K562 (cell line): Measurements from ENCODE around the gene GPR157. TPM values are rescaled to one million over a fixed set of nuclear protein-coding genes. Genes with fewer than 3 reads are reported as not detected.

Experiments used
- FOXK2 ChIP-seq, 2 experiments: fragments of 450-650 bp; IDR thresholded peaks in 1 of 2; conservative IDR thresholded peaks in 1 of 2; 2 replicates each; pipeline ENCODE4 v1.6.1; 2016; ENCODE audit warnings: low read depth in 2 of 2, mild to moderate bottlenecking in 1 of 2
- MYC ChIP-seq, 2 experiments: fragments of 250-450 bp in 1 of 2; sonication (Bioruptor Pico) in 1 of 2; IDR thresholded peaks; 2 replicates each; pipeline versions ENCODE4 v1.5.1 to v1.6.1; 2012 to 2021; ENCODE audit warnings: low read depth in 2 of 2, borderline replicate concordance in 1 of 2, improper control_type of control experiment in 1 of 2, low read length in 1 of 2, mild to moderate bottlenecking in 1 of 2, moderate library complexity in 1 of 2
- RB1 ChIP-seq: fragments of 450-650 bp; IDR thresholded peaks from 2 replicates; pipeline ENCODE4 v1.6.1; 2017; ENCODE audit warnings: low read depth, mild to moderate bottlenecking
- RBBP5 ChIP-seq: fragments of 200-600 bp; sonication (generic); IDR thresholded peaks from 2 replicates; pipeline ENCODE4 v1.6.1; 2012; ENCODE audit warnings: borderline replicate concordance, mild to moderate bottlenecking, low read length, control low read depth, inconsistent platforms; ENCODE audit not compliant: insufficient read depth, poor library complexity, severe bottlenecking
- RHOXF2B ChIP-seq: fragments of 250-450 bp; sonication (Bioruptor Pico); conservative IDR thresholded peaks from 2 replicates; pipeline ENCODE4 v1.5.1; 2021
- SOX6 ChIP-seq: fragments of 450-650 bp; IDR thresholded peaks from 2 replicates; pipeline ENCODE4 v1.6.1; 2014; ENCODE audit warnings: mild to moderate bottlenecking
- ZC3H11A ChIP-seq: IDR thresholded peaks from 2 replicates; pipeline ENCODE4 v1.6.1; 2012; ENCODE audit warnings: low read depth, low read length, improper control_type of control experiment
- ZNF212 ChIP-seq: fragments of 450-650 bp; formaldehyde crosslinking; IDR thresholded peaks from 2 replicates; pipeline ENCODE4 v1.4.0; 2020; ENCODE audit warnings: mild to moderate bottlenecking
- ZNF511 ChIP-seq: sonication (generic); formaldehyde crosslinking; IDR thresholded peaks from 2 replicates; pipeline ENCODE4 v1.8.0; 2022; ENCODE audit warnings: mild to moderate bottlenecking, missing genetic modification reagents
- ZNF57 ChIP-seq: fragments of 450-650 bp; formaldehyde crosslinking; IDR thresholded peaks from 2 replicates; pipeline ENCODE4 v1.4.0; 2020; ENCODE audit warnings: mild to moderate bottlenecking, moderate library complexity
- polyA plus RNA-seq, 8 experiments: library from polyadenylated mRNA; depleted of rRNA in 4 of 8; stranded (reverse) in 5 of 8; unstranded in 3 of 8; fragments of >200 nt; fragmentation: Nextera tagmentation in 2 of 8; fragmentation: Illumina TruSeq in 1 of 8; extraction: Ambion mirVana in 2 of 8; extraction: Trizol in 1 of 8; gene quantifications; 2 replicates each; pipeline versions ENCODE4 v1.2.1 to v1.2.3, GENCODE V29; 2011 to 2014; ENCODE audit warnings: inconsistent platforms in 1 of 8, missing spikeins in 1 of 8
- total RNA-seq, 7 experiments: library from RNA; depleted of rRNA in 6 of 7; stranded (reverse); fragments of >200 nt in 6 of 7; fragmentation: Illumina TruSeq in 2 of 7; extraction: Trizol in 2 of 7; gene quantifications; 2 replicates each; pipeline versions ENCODE4 v1.2.1 to v1.2.3, GENCODE V29; 2011 to 2021; ENCODE audit warnings: low replicate concordance in 1 of 7
- TF ChIP-seq, protein P1 (sequence below), 2 experiments: fragments of 250-450 bp in 1 of 2; fragments of 450-650 bp in 1 of 2; sonication (Bioruptor Pico) in 1 of 2; IDR thresholded peaks; 2 replicates each; pipeline versions ENCODE4 v1.6.1 to v1.8.0; 2016 to 2021; ENCODE audit warnings: mild to moderate bottlenecking in 2 of 2, moderate library complexity in 2 of 2, missing compliant biosample characterization in 1 of 2, missing genetic modification characterization in 1 of 2
- TF ChIP-seq, protein P2 (sequence below): IDR thresholded peaks from 2 replicates; pipeline ENCODE4 v1.6.1; 2011; ENCODE audit warnings: borderline replicate concordance, low read depth, mild to moderate bottlenecking, moderate library complexity, low read length; ENCODE audit not compliant: insufficient read depth, poor library complexity, severe bottlenecking
- TF ChIP-seq, protein P3 (sequence below), 2 experiments: fragments of 450-650 bp in 1 of 2; IDR thresholded peaks; 2 replicates each; pipeline ENCODE4 v1.6.1; 2011 to 2017; ENCODE audit warnings: low read depth in 2 of 2, antibody characterized with exemption in 1 of 2, borderline replicate concordance in 1 of 2, low read length in 1 of 2, mild to moderate bottlenecking in 1 of 2, mixed read lengths in 1 of 2; ENCODE audit not compliant: control insufficient read depth in 1 of 2

The GPR157 gene
- total and polyA plus RNA-seq, 9 of the 15 experiments (the other 6 are each of a cell fraction or from before 2014, with no cell fraction given) = 0.01 to 0.18 (median 0.04) TPM; not detected in 4

- TF ChIP-seq MYC (IDR thresholded peaks at IDR 0.05; ENCODE audit: low read depth, low read length) = no peak
- no peak for TF ChIP-seq MYC (CRISPR knock-in tag; IDR thresholded peaks at IDR 0.05; ENCODE audit: borderline replicate concordance, low read depth)
- TF ChIP-seq, protein P1, sequence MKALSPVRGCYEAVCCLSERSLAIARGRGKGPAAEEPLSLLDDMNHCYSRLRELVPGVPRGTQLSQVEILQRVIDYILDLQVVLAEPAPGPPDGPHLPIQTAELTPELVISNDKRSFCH (CRISPR knock-in tag; IDR thresholded peaks at IDR 0.05) = no peak
- TF ChIP-seq, protein P1 (tag; IDR thresholded peaks at IDR 0.05) = 0 out of 2 replicates have a peak, but pooled peaks have one; percentile 25
- no peak for TF ChIP-seq ZC3H11A
- TF ChIP-seq, protein P2, sequence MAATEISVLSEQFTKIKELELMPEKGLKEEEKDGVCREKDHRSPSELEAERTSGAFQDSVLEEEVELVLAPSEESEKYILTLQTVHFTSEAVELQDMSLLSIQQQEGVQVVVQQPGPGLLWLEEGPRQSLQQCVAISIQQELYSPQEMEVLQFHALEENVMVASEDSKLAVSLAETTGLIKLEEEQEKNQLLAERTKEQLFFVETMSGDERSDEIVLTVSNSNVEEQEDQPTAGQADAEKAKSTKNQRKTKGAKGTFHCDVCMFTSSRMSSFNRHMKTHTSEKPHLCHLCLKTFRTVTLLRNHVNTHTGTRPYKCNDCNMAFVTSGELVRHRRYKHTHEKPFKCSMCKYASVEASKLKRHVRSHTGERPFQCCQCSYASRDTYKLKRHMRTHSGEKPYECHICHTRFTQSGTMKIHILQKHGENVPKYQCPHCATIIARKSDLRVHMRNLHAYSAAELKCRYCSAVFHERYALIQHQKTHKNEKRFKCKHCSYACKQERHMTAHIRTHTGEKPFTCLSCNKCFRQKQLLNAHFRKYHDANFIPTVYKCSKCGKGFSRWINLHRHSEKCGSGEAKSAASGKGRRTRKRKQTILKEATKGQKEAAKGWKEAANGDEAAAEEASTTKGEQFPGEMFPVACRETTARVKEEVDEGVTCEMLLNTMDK = peak; percentile 29
- TF ChIP-seq, protein P3, sequence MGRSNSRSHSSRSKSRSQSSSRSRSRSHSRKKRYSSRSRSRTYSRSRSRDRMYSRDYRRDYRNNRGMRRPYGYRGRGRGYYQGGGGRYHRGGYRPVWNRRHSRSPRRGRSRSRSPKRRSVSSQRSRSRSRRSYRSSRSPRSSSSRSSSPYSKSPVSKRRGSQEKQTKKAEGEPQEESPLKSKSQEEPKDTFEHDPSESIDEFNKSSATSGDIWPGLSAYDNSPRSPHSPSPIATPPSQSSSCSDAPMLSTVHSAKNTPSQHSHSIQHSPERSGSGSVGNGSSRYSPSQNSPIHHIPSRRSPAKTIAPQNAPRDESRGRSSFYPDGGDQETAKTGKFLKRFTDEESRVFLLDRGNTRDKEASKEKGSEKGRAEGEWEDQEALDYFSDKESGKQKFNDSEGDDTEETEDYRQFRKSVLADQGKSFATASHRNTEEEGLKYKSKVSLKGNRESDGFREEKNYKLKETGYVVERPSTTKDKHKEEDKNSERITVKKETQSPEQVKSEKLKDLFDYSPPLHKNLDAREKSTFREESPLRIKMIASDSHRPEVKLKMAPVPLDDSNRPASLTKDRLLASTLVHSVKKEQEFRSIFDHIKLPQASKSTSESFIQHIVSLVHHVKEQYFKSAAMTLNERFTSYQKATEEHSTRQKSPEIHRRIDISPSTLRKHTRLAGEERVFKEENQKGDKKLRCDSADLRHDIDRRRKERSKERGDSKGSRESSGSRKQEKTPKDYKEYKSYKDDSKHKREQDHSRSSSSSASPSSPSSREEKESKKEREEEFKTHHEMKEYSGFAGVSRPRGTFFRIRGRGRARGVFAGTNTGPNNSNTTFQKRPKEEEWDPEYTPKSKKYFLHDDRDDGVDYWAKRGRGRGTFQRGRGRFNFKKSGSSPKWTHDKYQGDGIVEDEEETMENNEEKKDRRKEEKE (IDR thresholded peaks at IDR 0.05; ENCODE audit: borderline replicate concordance in 1 of 2, control insufficient read depth in 1 of 2, low read depth in 2 of 2, low read length in 1 of 2) = 0 out of 4 replicates have a peak, but pooled peaks of 1 of the 2 experiments have one; percentile 29
- TF ChIP-seq ZNF212 = no peak
- peak; percentile 72 for TF ChIP-seq RB1
- TF ChIP-seq RBBP5 = no peak
- TF ChIP-seq ZNF57 (CRISPR knock-in tag) = no peak
- TF ChIP-seq ZNF511 = 0 out of 2 replicates have a peak, but pooled peaks have one; percentile 17
- no peak for TF ChIP-seq FOXK2 (conservative IDR thresholded peaks at IDR 0.05 in 1 of 2, IDR thresholded peaks at IDR 0.05 in 1 of 2; ENCODE audit: low read depth in 2 of 2)
- 0 out of 2 replicates have a peak, but pooled peaks have one; percentile 13 for TF ChIP-seq RHOXF2B
- 0 out of 2 replicates have a peak, but pooled peaks have one; percentile 18 for TF ChIP-seq SOX6
Observed at GRCh38 chr1:9110669-9111356, 18.1 kb downstream of the GPR157 start (continued).
